KOPT-K1 (cell line): Measurements from ENCODE around the gene SMC1B.

Experiments
- H3K27ac ChIP-seq: fragments of 200-600 bp; sonication (generic); 2 replicates; pipeline ENCODE4 v1.5.1; 2016; ENCODE audit warnings: antibody characterized with exemption, mild to moderate bottlenecking, low read depth, low read length; ENCODE audit not compliant: poor library complexity, severe bottlenecking
- H3K36me3 ChIP-seq: fragments of 200-600 bp; sonication (generic); 2 replicates; pipeline ENCODE4 v1.5.1; 2017; ENCODE audit warnings: antibody characterized with exemption, mild to moderate bottlenecking, low read length, moderate library complexity; ENCODE audit not compliant: insufficient read depth
- H3K9me3 ChIP-seq: fragments of 200-600 bp; sonication (generic); 2 replicates; pipeline ENCODE4 v1.5.1; 2017; ENCODE audit warnings: antibody characterized with exemption, low read length, mild to moderate bottlenecking; ENCODE audit not compliant: insufficient read depth, poor library complexity, severe bottlenecking

Gene SMC1B

GRCh38 chr22:45317551-45318167 is 95.7 kb downstream of the SMC1B start:
- Histone ChIP-seq H3K36me3 (peaks cover 4% of the 10 kb centered on the region; the same call in 1 of the 2 replicates), H3K9me3 (no peaks in the 10 kb centered on the region), H3K27ac (no peak overlapping the region)

GRCh38 chr22:45316796-45317526 is 96.4 kb downstream of the SMC1B start:
- Histone ChIP-seq H3K36me3 (no peaks in the 10 kb centered on the region), H3K9me3 (no peaks in the 10 kb centered on the region), H3K27ac (no peak overlapping the region)

- Histone ChIP-seq H3K9me3 (no peaks in the 10 kb centered on the region), H3K27ac (no peak overlapping the region), H3K36me3 (no peaks in the 10 kb centered on the region)
These were observed 98.6 kb downstream of the SMC1B start for GRCh38 chr22:45314786-45315185.

- Histone ChIP-seq H3K36me3 (no peaks in the 10 kb centered on the region), H3K9me3 (no peaks in the 10 kb centered on the region), H3K27ac (no peak overlapping the region)
These were observed 99.2 kb downstream of the SMC1B start for GRCh38 chr22:45314054-45314721.

- no peaks in the 10 kb centered on the region for H3K36me3 ChIP-seq
- no peak overlapping the region for H3K27ac ChIP-seq
- no peaks in the 10 kb centered on the region for H3K9me3 ChIP-seq
These were observed 100.5 kb downstream of the SMC1B start for GRCh38 chr22:45312856-45313255.

GRCh38 chr22:45312415-45312814 is 101.0 kb downstream of the SMC1B start:
- H3K36me3 ChIP-seq, result no peaks in the 10 kb centered on the region
- no peak overlapping the region for H3K27ac ChIP-seq
- H3K9me3 ChIP-seq, result no peaks in the 10 kb centered on the region

GRCh38 chr22:45310977-45311531 is 102.3 kb downstream of the SMC1B start:
- no peak overlapping the region for H3K27ac ChIP-seq
- no peaks in the 10 kb centered on the region for H3K36me3 ChIP-seq
- H3K9me3 ChIP-seq, result no peaks in the 10 kb centered on the region

GRCh38 chr22:45310331-45310976 is 102.9 kb downstream of the SMC1B start:
- no peaks in the 10 kb centered on the region for H3K9me3 ChIP-seq
- peak overlapping the region; percentile 60 for H3K27ac ChIP-seq
- no peaks in the 10 kb centered on the region for H3K36me3 ChIP-seq

GRCh38 chr22:45309422-45310227 is 103.8 kb downstream of the SMC1B start, which contains the start of gene FAM118A:
FAM118A (plus strand) TSS chr22:45309934; CDS start chr22:45322380, 12,446 bp downstream.
- peak within 1 kb of the TSS; percentile 60 for H3K27ac ChIP-seq

GRCh38 chr22:45308957-45309421 is 104.4 kb downstream of the SMC1B start:
- Histone ChIP-seq H3K27ac (peak overlapping the region; percentile 60), H3K9me3 (no peaks in the 10 kb centered on the region), H3K36me3 (no peaks in the 10 kb centered on the region)

More at GRCh38 chr22:45309422-45310227, 103.8 kb downstream of the SMC1B start, which contains the start of gene FAM118A:
- H3K9me3 ChIP-seq, result no peaks in the 10 kb centered on the region
- no peaks in the 10 kb centered on the region for H3K36me3 ChIP-seq

- Histone ChIP-seq H3K27ac (no peak overlapping the region), H3K9me3 (no peaks in the 10 kb centered on the region), H3K36me3 (no peaks in the 10 kb centered on the region)
These were observed 104.9 kb downstream of the SMC1B start for GRCh38 chr22:45308391-45308956.

GRCh38 chr22:45306139-45306538 is 107.3 kb downstream of the SMC1B start:
- Histone ChIP-seq H3K9me3 (no peaks in the 10 kb centered on the region), H3K36me3 (no peaks in the 10 kb centered on the region), H3K27ac (no peak overlapping the region)

- Histone ChIP-seq H3K36me3 (no peaks in the 10 kb centered on the region), H3K9me3 (no peaks in the 10 kb centered on the region), H3K27ac (no peak overlapping the region)
These were observed 107.8 kb downstream of the SMC1B start for GRCh38 chr22:45305456-45306075.
